ENCODE results near the gene CFAP46.
"Not testable (repeated sequence)": the region's sequence is repeated elsewhere in the genome, so short reads cannot be mapped to it uniquely, and the experiment has no call there.

DNA sequence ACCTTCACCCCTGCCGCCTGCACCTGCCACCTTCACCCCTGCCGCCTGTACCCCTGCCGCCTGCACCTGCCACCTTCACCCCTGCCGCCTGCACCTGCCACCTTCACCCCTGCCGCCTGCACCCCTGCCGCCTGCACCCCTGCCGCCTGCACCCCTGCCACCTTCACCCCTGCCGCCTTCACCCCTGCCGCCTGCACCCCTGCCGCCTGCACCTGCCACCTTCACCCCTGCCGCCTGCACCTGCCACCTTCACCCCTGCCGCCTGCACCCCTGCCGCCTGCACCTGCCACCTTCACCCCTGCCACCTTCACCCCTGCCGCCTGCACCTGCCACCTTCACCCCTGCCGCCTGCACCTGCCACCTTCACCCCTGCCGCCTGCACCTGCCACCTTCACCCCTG is 53.9 kb downstream of the CFAP46 start:
- TF ChIP-seq, protein P1, sequence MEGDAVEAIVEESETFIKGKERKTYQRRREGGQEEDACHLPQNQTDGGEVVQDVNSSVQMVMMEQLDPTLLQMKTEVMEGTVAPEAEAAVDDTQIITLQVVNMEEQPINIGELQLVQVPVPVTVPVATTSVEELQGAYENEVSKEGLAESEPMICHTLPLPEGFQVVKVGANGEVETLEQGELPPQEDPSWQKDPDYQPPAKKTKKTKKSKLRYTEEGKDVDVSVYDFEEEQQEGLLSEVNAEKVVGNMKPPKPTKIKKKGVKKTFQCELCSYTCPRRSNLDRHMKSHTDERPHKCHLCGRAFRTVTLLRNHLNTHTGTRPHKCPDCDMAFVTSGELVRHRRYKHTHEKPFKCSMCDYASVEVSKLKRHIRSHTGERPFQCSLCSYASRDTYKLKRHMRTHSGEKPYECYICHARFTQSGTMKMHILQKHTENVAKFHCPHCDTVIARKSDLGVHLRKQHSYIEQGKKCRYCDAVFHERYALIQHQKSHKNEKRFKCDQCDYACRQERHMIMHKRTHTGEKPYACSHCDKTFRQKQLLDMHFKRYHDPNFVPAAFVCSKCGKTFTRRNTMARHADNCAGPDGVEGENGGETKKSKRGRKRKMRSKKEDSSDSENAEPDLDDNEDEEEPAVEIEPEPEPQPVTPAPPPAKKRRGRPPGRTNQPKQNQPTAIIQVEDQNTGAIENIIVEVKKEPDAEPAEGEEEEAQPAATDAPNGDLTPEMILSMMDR (IDR thresholded peaks at IDR 0.05; ENCODE audit: poor library complexity) = not testable (repeated sequence)
- TF ChIP-seq EZH2 (IDR thresholded peaks at IDR 0.05; ENCODE audit: borderline replicate concordance) = not testable (repeated sequence)

All from hepatocyte (in vitro differentiated cells).